Erythroblast (primary cell): Measurements from ENCODE around the gene UBE2F.

Source experiments
- GATA1 ChIP-seq: IDR thresholded peaks from 2 replicates; pipeline ENCODE4 v1.6.1; 2011; ENCODE audit warnings: low read depth, mild to moderate bottlenecking, control low read depth, low read length, moderate library complexity
- POLR2A ChIP-seq: IDR thresholded peaks from 2 replicates; pipeline ENCODE4 v1.6.1; 2011; ENCODE audit warnings: mild to moderate bottlenecking, low read length

DNA sequence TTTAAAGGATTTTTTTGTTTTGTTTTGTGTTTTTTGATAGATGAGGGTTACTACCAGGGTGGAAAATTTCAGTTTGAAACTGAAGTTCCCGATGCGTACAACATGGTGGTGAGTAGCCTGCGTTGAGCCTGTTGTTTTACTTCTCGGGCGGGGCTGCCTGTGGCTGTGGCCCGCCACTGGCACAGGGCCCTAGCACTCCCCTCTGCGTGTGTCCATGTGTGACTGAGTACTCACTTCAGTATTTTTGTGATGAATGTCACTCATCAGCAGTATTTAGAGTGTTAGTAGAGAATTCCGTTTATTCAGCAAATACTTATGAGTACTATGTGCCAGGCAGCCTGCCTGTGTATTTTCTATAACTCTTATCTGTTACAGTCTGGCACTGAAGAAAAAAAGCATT is 49.7 kb downstream of the UBE2F start:
- TF ChIP-seq POLR2A (no peak), GATA1 (no peak)
